GM10266 (cell line): ENCODE measurements around the gene ACHE.
A peak's percentile ranks its signal among the peaks of the same experiment; 100 is the strongest.

Experiments
- DNase-seq: peaks from one replicate; pipeline ENCODE4 v3.0.0; 2012; ENCODE audit errors: extremely low spot score
- CTCF ChIP-seq: IDR thresholded peaks from 2 replicates; pipeline ENCODE4 v1.5.1; 2012; ENCODE audit warnings: mild to moderate bottlenecking, low read depth; ENCODE audit not compliant: control insufficient read depth, insufficient read depth; ENCODE audit errors: missing control alignments

The ACHE gene

GRCh38 chr7:100901921-100902332, 6.2 kb upstream of the ACHE start:
- no peak for DNase-seq
- TF ChIP-seq CTCF: no peak

- DNase-seq: no peak
- no peak for TF ChIP-seq CTCF
These were observed 5.3 kb upstream of the ACHE start for GRCh38 chr7:100900978-100901377.

- no peak for TF ChIP-seq CTCF
- no peak for DNase-seq
These were observed 3.7 kb upstream of the ACHE start for GRCh38 chr7:100899432-100899831.

- no peak for DNase-seq
These were observed 2.2 kb upstream of the ACHE start for GRCh38 chr7:100897772-100898454.

GRCh38 chr7:100896732-100897608, 1.3 kb upstream of the ACHE start:
- peak; percentile 79 for TF ChIP-seq CTCF
- peak; percentile 73 for DNase-seq

More at GRCh38 chr7:100897772-100898454, 2.2 kb upstream of the ACHE start:
- TF ChIP-seq CTCF: no peak

- peak; percentile 71 for DNase-seq
- TF ChIP-seq CTCF: no peak
These were observed 456 bp upstream of the ACHE start for GRCh38 chr7:100895956-100896731.
